GM21737 (cell line): Measurements from ENCODE around the gene SOX30.
"Not testable (repeated sequence)": the region's sequence is repeated elsewhere in the genome, so short reads cannot be mapped to it uniquely, and the experiment has no call there.

Source experiments
- ATAC-seq: cut with Tn5 transposase; IDR thresholded peaks from one replicate; pipeline ENCODE4 v1.9.1; 2021; ENCODE audit warnings: mild to moderate bottlenecking, moderate library complexity; ENCODE audit not compliant: unreplicated experiment

Gene SOX30

DNA sequence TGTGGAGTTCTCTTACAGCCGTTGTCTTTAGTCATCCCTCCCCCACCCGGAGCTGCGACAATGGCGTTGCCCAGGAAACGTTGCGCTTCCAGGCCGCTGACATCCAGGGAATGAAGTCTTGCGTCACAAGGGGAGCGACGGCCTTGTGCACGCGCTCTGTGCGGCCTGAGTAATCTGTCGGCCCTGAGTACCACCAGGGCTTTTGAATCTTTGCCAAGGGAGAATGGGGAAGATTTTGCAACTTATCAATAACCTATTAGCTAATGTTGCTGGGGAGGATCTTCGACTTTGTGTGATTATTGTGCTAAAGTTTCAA is at the start of gene SOX30:
SOX30 (minus strand) TSS at position 62 of the 316 bp plus-strand sequence. CDS start 360 bp downstream, outside the sequence.
- no peak for ATAC-seq

DNA sequence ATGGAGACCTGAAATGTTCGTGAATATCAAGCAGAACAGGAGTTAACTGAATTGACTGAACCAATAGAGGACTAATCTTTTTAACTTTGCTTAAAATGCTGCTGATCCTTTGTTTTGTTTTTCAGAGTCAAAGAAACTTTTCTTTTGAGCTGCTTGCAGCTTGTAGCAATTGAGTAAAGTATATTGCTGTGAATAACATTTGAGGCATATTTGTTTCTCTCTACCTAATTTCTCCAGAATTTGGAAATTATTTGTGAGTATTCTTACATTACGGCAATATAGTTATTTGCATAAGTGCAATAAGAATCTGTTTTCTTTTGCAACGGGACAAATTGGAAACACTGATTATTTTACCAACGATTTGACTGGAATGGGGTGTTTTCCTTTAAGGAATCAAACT is 46.4 kb upstream of the SOX30 start:
- ATAC-seq = not testable (repeated sequence)

DNA sequence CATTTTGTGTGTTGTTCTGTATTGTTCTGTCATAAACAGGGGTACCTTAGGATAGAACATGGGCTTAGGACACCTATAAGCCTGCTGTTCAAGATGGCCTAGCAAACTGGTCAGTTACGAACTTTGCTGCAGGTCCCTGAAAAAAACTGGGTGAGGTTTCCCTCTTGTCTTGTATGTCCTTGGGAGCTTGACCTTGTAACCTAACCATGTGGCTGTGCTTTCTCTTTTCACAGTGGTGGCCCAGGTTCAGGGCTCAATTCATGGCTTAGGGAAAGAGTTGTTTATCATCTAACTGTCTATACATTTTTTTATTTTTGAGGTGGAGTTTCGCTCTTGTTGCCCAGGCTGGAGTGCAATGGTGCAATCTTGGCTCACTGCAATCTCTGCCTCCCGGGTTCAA is 43.9 kb upstream of the SOX30 start:
- ATAC-seq = not testable (repeated sequence)

DNA sequence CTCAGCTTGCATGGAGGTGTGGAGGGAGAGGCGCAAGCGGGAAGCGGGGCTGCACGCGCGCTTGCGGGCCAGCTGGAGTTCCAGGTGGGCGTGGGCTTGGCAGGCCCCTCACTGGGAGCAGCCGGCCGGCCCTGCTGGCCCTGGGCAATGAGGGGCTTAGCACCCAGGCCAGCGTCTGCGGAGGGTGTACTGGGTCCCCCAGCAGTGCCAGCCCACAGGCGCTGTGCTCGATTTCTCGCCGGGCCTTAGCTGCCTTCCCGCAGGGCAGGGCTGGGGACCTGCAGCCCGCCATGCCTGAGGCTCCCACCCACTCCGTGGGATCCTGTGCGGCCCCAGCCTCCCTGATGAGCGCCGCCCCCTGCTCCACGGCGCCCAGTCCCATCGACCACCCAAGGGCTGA is 41.6 kb upstream of the SOX30 start:
- not testable (repeated sequence) for ATAC-seq

DNA sequence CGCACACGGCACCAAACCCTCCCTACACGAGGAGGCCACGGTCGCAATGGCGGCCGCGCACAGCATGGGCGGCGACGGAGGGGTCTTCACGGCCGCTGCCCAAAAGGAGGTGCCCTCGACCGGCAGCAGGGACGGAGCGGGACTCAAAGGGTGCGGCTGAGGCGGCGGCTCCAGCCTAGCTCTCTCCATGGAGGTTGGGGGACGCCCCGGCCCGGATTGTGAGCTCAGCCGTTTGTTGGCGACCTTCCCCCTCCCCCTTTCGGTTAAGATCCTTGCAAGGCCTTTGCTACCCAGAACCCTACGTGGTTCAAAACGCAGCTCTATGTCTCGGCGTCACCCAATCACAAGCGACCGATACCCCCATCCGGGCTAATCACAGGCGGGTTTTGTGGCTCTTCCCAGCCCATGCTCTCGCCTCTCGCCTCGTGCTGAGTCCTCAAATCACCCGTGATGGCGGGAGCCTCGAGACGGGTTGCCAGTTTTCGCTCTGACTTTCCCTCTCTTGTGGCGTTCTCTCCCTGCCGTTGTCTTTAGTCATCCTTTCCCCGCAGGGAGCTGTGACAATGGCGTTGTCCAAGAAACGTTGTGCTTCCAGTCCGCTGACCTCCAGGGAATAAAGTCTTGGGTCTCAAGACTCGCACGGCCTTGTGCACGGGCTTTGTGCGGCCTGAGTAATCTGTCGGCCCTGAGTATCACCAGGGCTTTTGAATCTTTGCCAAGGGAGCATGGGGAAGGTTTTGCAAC is 38.6 kb upstream of the SOX30 start:
- no peak for ATAC-seq

DNA sequence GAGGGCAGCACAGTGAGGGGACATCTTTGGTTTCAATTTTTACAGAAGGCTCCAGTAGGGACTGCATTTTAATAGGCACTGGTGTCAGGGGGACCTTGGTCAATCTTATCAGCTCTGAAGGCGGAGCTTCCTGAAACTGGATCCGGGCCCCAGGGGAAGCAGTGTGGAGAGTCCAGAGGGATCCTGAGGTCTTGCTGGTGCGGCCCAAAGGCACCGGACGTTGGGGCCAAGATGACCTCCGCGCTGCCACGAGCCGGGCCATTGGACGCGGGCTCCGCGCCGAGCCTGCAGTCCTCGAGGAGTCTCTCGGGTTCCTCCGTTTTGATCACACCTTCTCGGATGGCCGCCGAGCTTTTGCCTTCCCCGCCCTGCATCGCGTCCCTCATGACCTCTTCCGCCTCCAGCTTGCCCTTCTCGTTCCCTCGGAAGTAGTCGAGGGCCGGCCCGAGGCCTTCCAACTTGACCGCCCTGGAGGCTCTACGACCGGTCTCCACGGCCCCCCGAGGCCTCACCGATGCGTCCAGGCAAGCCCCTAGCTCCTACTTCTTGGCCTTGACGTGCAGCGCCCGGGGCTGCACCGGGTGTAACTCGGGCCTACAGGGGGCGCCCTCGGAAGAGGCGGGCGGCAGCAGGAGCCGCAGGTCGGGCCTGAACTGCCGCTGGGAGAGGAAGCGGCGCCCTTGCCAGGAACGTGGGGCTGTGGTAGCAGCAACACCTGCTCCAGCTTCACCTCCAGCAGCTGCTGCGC is 37.9 kb upstream of the SOX30 start:
- ATAC-seq = no peak

DNA sequence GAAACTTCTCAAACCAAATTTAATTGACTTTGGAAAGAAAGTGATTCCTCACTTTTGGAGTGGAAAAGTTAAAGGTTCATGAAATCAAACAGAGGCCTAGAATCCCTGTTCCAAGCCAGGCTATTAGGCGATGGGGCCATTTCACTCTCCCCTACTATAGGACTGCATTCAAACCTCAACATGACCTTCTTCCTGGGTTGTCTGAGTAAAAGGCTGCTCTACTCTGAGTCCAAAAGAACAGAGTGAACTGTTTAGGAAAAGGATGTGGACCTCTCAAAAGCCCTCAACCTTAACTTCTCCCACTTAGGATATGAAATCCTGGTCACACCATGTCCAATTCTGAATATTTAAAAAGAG is 34.9 kb upstream of the SOX30 start:
- ATAC-seq = no peak

DNA sequence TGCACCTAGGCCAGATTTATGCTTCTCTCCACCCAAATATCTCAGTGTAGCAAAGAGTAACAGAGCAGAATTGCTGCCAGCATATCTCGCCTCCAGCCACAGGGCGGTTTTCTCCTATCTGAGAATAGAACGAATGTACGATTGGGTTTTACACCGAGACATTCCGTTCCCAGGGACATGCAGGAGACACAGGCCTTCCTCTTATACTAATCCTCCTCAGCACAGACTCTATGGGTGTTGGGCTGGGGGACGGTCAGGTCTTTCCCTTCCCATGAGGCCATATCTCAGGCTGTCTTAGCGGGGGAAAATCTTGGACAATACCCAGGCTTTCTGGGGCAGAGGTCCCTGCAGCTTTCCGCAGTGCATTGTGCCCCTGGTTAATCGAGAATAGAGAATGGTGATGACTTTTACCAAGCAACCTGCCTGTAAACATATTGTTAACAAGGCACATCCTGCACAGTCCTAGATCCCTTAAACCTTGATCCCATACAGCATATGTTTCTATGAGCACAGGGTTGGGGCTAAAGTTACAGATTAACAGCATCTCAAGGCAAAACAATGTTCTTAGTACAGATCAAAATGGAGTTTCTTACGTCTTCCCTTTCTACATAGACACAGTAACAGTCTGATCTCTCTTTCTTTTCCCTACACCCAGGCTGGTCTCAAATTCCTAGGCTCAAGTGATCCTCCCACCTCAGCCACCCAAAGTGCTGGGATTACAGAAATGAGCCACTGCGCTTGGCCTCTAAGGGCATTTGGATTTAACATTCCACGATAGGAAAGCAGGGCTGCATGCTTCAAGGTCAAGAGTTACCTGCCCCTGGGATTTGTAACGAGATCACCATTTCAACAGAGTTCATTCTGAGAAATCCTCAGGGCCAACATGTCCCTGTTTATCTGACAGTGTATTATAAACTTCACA is 34.3 kb upstream of the SOX30 start:
- not testable (repeated sequence) for ATAC-seq

DNA sequence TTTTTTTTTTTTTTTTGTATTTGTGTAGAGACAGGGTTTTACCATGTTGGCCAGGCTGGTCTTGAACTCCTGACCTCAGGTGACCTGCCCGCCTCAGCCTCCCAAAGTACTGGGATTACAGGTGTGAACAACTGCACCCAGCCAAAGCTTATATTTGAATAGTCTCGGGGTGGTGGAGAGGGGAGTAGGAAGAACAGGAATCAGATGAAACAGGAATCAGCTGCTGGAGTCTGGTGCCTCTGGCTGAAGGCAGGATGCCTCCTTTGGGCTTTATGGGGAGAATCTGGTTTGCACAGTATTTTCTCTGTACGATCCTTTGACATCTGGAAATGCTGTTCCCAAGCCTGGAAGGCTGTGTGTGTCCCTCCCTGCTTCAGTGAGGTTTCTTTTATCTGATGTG is 30.0 kb upstream of the SOX30 start:
- no peak for ATAC-seq

DNA sequence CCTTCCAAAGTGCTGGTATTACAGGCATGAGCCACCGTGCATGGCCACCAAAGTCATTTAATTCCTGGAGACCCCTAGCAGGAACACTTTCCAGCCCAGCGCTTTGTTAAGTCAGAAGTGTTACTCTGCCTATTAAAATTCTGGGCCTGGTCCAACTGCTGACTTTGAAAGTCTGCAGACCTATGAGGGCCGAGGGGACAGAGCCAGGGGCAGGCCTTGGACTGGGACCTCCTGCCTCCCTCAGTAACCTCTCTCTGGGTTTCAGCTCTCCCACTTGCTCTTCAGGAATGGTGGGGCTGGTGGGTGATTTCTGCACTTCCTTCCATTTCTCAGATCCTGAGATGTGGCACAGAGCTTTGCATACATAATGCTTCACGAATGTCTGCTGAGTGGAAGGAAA is 28.8 kb upstream of the SOX30 start:
- no peak for ATAC-seq

DNA sequence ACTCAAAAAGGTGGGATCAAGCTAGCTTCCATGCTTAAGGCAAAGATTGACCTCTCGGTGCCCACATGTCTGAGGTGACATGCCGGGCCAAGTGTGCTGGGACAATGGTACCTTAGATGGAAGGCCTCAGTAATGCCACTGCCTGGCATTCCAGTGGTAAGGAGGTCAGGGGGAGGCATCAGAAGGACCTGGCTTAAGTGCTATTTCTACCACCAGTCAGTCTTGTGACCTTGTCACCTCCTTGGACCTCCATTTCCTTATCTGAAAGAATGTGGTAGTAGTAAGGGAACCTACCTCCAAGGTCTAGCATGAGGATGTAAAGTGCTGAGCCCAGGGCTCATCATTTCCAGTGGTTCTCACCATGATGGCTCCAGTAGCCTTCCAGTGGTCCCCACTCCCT is 28.0 kb upstream of the SOX30 start:
- no peak for ATAC-seq

DNA sequence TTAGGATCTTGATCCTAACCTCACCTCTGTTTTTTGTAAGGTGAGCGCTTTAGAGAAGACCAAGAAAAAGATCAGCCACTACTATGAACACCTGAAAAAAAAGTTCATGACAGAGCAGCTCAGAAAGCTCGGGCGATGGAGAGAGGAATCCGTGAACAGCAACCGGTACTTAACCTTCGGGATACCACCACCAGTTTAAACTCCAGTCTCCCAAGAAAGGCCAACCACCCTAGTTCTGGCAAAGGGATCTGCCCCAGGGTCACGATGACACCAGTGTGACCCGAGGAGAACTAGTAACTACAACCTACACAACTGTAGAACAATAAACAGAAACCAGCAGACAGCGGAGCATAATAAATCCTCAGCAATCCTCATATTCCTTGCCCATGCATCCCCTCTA is 27.6 kb upstream of the SOX30 start:
- ATAC-seq = no peak

DNA sequence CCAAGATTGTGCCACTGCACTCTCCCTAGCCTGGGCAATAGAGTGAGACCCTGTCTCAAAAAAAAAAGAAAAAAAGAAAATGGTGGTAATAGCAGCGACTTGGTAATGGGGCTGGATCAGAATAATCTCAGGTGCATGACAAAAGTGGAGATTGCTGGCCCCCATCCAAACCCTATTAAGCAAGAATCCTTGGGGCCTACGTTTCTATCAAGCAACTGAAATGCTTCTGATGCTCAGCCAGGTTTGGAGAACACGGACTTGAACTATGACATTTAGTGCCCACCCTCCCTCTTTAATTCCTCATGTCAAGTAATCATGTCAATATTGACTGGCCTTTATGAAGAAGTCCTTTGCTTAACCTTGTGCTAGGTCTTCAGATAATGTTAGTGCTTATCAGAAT is 25.7 kb upstream of the SOX30 start:
- ATAC-seq = no peak

DNA sequence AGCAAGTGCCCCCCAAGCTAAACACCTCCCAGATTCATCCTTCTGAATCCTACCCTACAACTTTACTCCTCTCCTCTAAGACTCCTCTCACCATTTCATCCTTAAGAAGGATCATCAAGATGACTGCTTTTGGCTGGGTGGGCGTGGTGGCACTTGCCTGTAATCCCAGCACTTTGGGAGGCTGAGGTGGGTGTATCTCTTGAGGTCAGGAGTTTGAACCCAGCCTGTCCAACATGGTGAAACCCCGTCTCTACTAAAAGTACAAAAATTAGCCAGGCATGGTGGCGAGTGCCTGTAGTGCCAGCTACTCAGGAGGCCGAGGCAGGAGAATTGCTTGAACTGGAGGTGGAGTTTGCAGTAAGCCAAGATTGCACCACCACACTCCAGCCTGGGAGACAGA is 22.1 kb upstream of the SOX30 start:
- ATAC-seq = not testable (repeated sequence)

DNA sequence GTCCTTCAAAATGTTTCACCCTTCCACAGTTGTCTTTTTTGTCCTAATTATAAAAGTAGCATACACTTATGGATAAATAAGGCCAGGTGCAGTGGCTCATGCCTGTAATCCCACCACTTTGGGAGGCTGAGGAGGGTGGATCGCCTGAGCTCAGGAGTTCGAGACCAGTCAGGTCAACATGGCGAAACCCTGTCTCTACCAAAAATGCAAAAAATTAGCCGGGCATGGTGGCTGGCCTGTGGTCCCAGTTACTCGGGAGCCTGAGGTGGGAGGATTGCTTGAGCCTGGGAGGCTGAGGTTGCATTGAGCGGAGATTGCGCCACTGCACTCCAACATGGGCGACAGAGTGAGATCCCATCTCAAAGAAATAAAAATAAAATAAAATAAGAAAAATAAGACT is 20.7 kb upstream of the SOX30 start:
- no peak for ATAC-seq

DNA sequence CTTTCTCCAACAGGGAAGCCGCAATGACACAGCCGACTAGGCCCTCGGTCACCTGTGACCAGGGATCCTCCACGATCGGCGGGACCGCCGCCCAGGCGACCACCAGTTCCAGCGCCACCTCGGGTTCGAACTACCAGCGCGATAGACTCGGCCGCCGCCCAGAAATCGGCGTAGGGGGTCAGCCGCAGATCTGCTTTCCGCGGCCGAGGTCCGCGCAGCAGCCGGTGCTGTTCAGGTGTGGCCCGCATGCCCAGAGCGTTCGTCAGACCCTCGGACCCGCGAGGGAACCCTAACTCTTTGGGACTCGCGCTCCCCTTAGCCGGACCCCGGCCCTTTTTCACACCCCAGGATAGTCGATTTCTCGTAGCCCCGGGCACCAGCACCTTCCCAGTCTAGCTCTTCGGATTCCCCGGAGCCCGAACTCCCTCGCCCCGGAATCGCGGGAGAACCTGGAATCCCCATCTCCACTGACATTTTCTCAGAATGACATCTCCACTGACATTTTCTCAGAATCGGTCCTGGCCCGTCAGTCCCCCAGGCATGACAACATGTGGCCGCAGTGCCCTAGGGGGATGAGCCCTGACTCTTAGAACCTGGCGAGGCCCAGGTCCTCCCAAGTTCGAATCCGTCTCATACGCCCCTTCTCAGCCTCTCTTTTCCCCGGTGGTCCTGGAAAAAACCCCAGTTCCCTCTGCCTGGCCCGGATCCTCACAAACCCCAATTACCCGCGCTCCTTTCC is 19.5 kb upstream of the SOX30 start:
- no peak for ATAC-seq

DNA sequence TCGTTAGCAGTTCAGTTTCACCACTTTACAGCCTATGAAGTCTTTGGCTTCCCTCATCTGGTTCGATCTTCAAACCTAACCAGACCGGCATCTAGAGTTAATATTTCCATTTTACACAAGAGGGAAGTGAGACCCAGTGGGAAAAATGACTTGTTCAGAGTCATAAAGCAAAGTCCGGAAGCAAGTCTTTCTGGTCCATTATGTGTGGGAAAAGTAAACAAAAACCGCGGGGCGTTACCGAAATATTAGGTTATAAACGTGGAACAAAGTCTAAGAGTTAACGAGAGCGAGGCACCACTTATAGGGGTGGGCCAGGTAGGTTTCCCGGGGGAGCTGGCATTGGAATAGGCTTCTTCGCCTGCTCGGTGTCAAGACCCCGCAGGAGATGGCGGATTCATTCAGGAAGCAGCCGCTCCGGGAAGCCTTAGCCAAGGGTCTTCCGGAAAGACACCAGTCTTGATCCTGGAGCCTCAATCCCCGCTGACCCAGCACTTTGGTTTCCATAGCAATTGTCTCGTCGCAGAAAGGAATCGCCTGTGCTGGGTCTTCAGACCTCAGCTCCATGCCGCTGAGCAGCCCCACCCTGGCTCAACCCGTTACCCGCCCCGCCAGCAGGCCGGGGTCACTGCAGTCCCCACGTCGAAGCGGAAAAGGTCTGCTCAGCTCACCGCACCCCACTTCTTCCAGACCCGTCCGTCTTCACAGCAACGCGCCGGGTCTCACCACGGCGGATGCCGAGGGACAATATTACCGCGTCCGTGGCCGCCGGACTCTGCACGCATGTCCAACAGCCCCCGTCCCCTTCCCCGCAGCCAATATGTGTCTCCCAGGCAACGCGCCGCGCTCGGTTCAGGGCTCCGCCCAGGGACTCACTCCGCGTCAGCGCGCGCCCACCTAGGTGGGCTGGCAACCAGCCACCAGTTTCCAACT is 18.7 kb upstream of the SOX30 start, which contains the start of gene C5orf52:
C5orf52 (plus strand) TSS at position 872 of the 930 bp plus-strand sequence. CDS start 82 bp downstream, outside the sequence.
- no peak for ATAC-seq

DNA sequence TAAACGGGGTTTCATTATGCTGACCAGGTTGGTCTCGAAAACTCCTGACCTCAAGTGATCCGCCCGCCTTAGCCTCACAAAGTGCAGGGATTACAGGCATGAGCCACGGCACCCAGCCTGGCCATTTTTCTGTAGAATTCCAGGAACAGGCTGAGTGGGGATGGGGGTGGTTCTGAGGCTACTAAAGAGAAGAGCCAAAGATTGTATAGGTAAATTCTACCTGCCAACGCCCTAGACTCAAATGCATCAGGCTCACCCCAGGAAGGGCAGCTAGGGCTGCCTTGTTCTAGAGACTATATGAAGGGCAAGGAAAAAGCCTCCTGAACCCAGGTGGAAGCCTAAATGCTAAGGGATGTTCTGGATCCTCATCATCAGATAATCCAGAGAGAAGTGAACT is 17.5 kb upstream of the SOX30 start:
- no peak for ATAC-seq

DNA sequence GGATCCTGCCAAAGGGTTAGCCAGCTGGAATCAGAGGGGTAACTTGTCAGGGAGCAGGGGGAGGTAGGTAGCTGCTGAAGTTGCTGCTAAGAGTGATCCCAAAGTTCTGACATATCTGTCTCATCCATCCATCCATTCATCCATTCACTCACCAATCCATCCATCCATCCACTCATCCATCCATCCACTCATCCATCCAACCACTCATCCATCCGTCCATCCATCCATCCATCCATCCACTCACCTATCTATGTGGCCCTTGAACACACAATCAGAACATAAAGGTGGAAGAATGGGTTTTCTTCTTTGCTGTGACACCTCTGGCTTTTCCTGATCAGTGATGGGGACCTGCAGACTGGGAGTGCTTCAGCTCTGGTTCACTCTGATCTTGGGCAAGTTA is 16.1 kb upstream of the SOX30 start:
- ATAC-seq = no peak
